Uterus (tissue), 2 donors: ENCODE data around the gene ATP6V0B.

Source experiments
- POLR2A ChIP-seq, 2 donors: fragments of 450-650 bp; IDR thresholded peaks; one replicate each; pipeline ENCODE4 v1.6.1; 2016; ENCODE audit warnings: antibody characterized with exemption in 2 of 2, mild to moderate bottlenecking in 1 of 2, moderate library complexity in 1 of 2
- TF ChIP-seq, protein P1 (sequence below), 4 experiments: fragments of 200-600 bp in 2 of 4; fragments of 450-650 bp in 2 of 4; sonication (generic) in 2 of 4; IDR thresholded peaks; one replicate each; pipeline ENCODE4 v1.5.1; 2016 to 2019; ENCODE audit warnings: antibody characterized with exemption in 4 of 4, mild to moderate bottlenecking in 2 of 4, moderate library complexity in 1 of 4

DNA sequence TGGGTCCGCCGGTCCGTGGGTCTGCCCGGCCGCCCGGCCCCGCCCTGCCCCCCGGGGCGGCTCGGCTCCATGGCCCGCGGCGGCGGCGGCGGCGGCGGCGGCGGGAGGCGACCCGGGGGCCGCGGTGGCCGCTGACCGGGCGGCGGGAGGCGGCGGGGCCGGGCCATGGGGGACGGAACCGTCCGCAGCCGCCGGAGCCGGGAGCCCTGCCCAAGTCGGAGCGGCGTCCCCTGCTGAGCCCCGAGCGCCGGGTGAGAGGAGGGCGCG, 4.4 kb downstream of the ATP6V0B start:
- TF ChIP-seq, protein P1, sequence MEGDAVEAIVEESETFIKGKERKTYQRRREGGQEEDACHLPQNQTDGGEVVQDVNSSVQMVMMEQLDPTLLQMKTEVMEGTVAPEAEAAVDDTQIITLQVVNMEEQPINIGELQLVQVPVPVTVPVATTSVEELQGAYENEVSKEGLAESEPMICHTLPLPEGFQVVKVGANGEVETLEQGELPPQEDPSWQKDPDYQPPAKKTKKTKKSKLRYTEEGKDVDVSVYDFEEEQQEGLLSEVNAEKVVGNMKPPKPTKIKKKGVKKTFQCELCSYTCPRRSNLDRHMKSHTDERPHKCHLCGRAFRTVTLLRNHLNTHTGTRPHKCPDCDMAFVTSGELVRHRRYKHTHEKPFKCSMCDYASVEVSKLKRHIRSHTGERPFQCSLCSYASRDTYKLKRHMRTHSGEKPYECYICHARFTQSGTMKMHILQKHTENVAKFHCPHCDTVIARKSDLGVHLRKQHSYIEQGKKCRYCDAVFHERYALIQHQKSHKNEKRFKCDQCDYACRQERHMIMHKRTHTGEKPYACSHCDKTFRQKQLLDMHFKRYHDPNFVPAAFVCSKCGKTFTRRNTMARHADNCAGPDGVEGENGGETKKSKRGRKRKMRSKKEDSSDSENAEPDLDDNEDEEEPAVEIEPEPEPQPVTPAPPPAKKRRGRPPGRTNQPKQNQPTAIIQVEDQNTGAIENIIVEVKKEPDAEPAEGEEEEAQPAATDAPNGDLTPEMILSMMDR (IDR thresholded peaks at IDR 0.05): no peak
- no peak for TF ChIP-seq POLR2A (IDR thresholded peaks at IDR 0.05)
